Fibroblast of villous mesenchyme (primary cell): ENCODE measurements around the gene IFNAR1. TPM values are rescaled to one million over a fixed set of nuclear protein-coding genes. Genes with fewer than 3 reads are reported as not detected.

Experiments used
- DNase-seq: peaks from one replicate; pipeline ENCODE4 v3.0.0-alpha.2; 2010; ENCODE audit warnings: low read depth
- H3K4me3 ChIP-seq: 2 replicates; pipeline ENCODE4 v1.5.1; 2011; ENCODE audit warnings: low read depth, mild to moderate bottlenecking, low read length
- CTCF ChIP-seq: IDR thresholded peaks from 2 replicates; pipeline ENCODE4 v1.5.1; 2012; ENCODE audit warnings: low read depth, mild to moderate bottlenecking, low read length; ENCODE audit not compliant: insufficient read depth
- total RNA-seq: library from RNA; depleted of rRNA; stranded (reverse); fragments of >200 nt; gene quantifications from 2 replicates; pipeline ENCODE4 v1.2.3, GENCODE V29; 2012

IFNAR1 gene
- total RNA-seq, 1 donor: 19.0 TPM

DNA sequence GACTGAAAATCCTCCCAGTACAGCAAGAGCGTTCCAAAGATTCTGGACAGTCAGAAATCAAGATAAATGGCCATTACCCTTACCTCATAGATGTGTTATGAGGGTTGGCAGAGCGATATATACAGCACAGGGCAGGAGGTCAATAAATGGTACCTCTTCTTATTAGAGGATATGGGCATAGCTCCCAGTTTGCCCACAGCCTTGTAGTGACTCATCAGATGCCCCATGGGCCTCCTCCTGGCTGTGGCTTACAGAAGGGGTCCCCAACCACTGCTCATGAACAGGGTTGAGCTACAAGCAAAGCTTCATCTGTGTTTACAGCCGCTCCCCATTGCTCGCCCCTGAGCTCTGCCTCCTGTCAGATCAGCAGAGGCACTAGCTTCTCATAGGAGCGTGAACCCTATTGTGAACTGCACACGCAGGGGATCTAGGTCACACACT lies 71.1 kb downstream of the IFNAR1 start:
- H3K4me3 ChIP-seq: no peak overlapping the region
- DNase-seq: peak; percentile 76
- TF ChIP-seq CTCF: no peak

DNA sequence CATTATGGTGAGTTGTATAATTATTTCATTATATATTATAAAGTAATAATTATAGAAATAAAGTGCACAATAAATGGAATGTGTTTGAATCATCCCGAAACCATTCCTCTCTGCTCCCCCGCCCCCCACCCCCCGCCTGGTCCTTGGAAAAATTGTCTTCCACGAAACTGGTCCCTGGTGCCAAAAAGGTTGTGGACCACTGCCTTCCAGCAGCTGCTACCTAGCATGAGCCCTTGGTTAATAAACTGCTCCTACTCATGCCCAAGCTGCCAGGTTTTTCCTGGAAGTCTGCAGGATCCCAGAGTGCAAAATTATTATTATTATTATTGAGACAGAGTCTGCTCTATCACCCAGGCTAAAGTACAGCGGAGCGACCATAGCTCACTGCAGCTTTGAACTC lies 71.7 kb downstream of the IFNAR1 start:
- no peak overlapping the region for H3K4me3 ChIP-seq
- no peak for TF ChIP-seq CTCF
- DNase-seq: no peak

DNA sequence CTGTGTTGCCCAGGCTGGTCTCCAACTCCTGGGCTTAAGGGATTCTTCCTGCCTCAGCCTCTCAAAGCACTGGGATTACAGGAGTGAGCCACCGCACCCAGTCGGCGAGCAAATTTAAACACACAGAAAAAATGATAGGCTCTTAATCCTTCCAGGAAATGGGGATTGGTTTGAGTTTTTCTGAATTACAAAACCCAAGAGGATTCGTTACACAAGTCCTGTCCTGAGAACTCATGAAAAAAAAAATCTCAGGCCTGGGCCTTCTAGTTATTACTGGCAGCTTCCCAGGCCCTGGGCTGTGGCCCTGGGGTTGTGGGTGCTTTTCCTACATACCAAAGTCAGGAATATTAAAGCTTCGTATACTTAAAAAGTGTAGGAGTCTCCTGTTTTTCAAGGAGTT lies 72.2 kb downstream of the IFNAR1 start:
- no peak for TF ChIP-seq CTCF
- H3K4me3 ChIP-seq: no peak overlapping the region
- DNase-seq: peak; percentile 99

DNA sequence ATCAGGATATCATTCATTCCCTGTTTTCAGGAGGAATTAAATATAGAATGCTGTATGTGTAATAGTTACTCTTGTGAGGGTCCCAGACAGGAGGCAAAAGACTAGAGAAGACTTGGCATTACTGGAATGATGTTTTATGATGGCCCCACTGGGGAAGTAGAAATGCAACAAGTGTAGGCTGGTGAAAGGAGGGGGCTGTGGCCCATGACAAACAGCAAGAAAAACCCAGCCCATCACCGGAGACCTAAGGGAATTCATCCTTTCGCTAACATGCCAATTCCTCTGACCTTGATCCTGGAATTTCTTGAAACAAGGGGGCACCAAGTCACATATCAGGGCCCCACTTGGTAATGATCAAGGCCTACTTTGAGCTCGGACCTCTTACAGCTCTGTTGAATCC lies 72.9 kb downstream of the IFNAR1 start:
- no peak overlapping the region for H3K4me3 ChIP-seq
- no peak for DNase-seq
- no peak for TF ChIP-seq CTCF

- no peak for DNase-seq
- no peak for TF ChIP-seq CTCF
- no peak overlapping the region for H3K4me3 ChIP-seq
Observed at GRCh38 chr21:33398361-33398760, 73.6 kb downstream of the IFNAR1 start.

DNA sequence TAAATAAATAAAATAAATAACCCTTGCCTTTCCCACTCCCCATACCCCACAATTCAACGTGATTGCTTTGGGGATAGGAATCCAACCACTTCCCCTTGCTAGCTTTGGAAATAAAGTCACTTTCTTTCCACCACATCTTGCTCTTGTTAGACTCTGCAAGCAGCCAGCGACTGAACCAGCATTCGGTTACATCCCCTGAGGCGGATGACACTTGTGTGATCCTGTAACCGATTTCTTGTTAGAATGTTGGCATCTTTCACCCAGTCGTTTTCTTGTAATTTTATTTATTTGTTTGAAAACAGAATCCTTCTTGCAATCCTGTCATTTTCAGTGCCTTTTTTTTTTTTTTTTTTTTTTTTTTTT lies 76.8 kb downstream of the IFNAR1 start:
- DNase-seq: peak; percentile 30
- H3K4me3 ChIP-seq: no peak overlapping the region
- TF ChIP-seq CTCF: no peak

GRCh38 chr21:33402001-33402979 lies 77.5 kb downstream of the IFNAR1 start:
- no peak for TF ChIP-seq CTCF
- peak overlapping the region; percentile 89 for H3K4me3 ChIP-seq
- peak; percentile 97 for DNase-seq
